ENCODE data around the gene ZSCAN18. TPM values are rescaled to one million over a fixed set of nuclear protein-coding genes. Genes with fewer than 3 reads are reported as not detected.

Gene ZSCAN18
- total RNA-seq, 4 donors from 2014 or later = 51.5 to 138 (median 121) TPM

- H3K4me1 ChIP-seq = no peaks in the 10 kb centered on the region
- H3K27ac ChIP-seq = no peak overlapping the region
- TF ChIP-seq POLR2A (IDR thresholded peaks at IDR 0.05) (no peak), CTCF (IDR thresholded peaks at IDR 0.05) (no peak)
- H3K36me3 ChIP-seq = no peaks in the 10 kb centered on the region
- peaks cover 0 to 23% of the 10 kb centered on the region in 2 donors for H3K9me3 ChIP-seq
- no peaks in the 10 kb centered on the region for H3K27me3 ChIP-seq
- no peak overlapping the region for H3K4me3 ChIP-seq
- intact Hi-C loops (cut with DNase I; ENCODE audit: low total_unique reads) = no loop called here
- DNase-seq = no peak
Measured at GRCh38 chr19:58052256-58052655, 45.8 kb downstream of the ZSCAN18 start.

- Histone ChIP-seq H3K4me1 (no peaks in the 10 kb centered on the region), H3K4me3 (no peak overlapping the region), H3K9me3 (peaks cover 0 to 29% of the 10 kb centered on the region in 2 donors), H3K36me3 (no peaks in the 10 kb centered on the region), H3K27ac (no peak overlapping the region), H3K27me3 (no peaks in the 10 kb centered on the region)
- no peak for TF ChIP-seq CTCF (IDR thresholded peaks at IDR 0.05)
- TF ChIP-seq POLR2A (IDR thresholded peaks at IDR 0.05) = no peak
- no peak for DNase-seq
- intact Hi-C loops (cut with DNase I; ENCODE audit: low total_unique reads) = no loop called here
Measured at GRCh38 chr19:58047672-58048071, 50.4 kb downstream of the ZSCAN18 start.

GRCh38 chr19:58046856-58047255 is 51.2 kb downstream of the ZSCAN18 start:
- no peaks in the 10 kb centered on the region for H3K27me3 ChIP-seq
- no peak for TF ChIP-seq CTCF (IDR thresholded peaks at IDR 0.05)
- no peak for TF ChIP-seq POLR2A (IDR thresholded peaks at IDR 0.05)
- no peaks in the 10 kb centered on the region for H3K36me3 ChIP-seq
- H3K4me3 ChIP-seq = no peak overlapping the region
- no peaks in the 10 kb centered on the region for H3K4me1 ChIP-seq
- H3K27ac ChIP-seq = no peak overlapping the region
- DNase-seq = no peak
- intact Hi-C loops (cut with DNase I; ENCODE audit: low total_unique reads) = no loop called here
- peaks cover 0 to 30% of the 10 kb centered on the region in 2 donors for H3K9me3 ChIP-seq

GRCh38 chr19:58045411-58046050 is 52.5 kb downstream of the ZSCAN18 start:
- no peak for DNase-seq
- intact Hi-C loops (cut with DNase I; ENCODE audit: low total_unique reads) = no loop called here
- H3K36me3 ChIP-seq = no peaks in the 10 kb centered on the region
- H3K4me1 ChIP-seq = no peaks in the 10 kb centered on the region
- H3K4me3 ChIP-seq = no peak overlapping the region
- H3K9me3 ChIP-seq = peaks cover 0 to 34% of the 10 kb centered on the region in 2 donors
- H3K27me3 ChIP-seq = no peaks in the 10 kb centered on the region
- TF ChIP-seq CTCF (IDR thresholded peaks at IDR 0.05) = no peak
- no peak for TF ChIP-seq POLR2A (IDR thresholded peaks at IDR 0.05)
- H3K27ac ChIP-seq = no peak overlapping the region

DNA sequence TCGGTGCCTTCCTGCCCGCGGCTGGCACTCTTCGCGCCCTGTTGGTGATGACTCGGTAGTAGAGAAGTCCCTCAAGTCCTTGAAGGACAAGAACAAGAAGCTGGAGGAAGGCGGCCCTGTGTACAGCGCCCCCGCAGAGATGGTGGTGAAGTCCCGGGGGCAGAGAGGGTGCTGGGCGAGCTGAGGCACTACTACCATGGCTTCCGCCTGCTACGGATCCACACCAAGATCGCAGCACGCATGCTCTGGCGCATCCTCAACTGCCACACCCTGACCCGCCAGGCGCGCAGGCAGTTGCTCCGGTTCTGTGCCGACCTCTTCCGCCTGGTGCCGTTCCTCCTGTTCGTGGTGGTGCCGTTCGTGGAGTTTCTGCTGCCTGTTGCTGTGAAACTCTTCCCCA is 53.1 kb downstream of the ZSCAN18 start:
- Histone ChIP-seq H3K27ac (no peak overlapping the region), H3K9me3 (peaks cover 0 to 35% of the 10 kb centered on the region in 2 donors), H3K4me1 (no peaks in the 10 kb centered on the region), H3K36me3 (no peaks in the 10 kb centered on the region), H3K27me3 (no peaks in the 10 kb centered on the region), H3K4me3 (no peak overlapping the region)
- TF ChIP-seq POLR2A (IDR thresholded peaks at IDR 0.05) (no peak), CTCF (IDR thresholded peaks at IDR 0.05) (no peak)
- intact Hi-C loops (cut with DNase I; ENCODE audit: low total_unique reads) = no loop called here
- DNase-seq = no peak
